Lower lobe of right lung (tissue), 2 donors: ENCODE measurements around the gene DNAAF5. TPM values are rescaled to one million over a fixed set of nuclear protein-coding genes. Genes with fewer than 3 reads are reported as not detected.

Source experiments
- ATAC-seq, 2 donors: fragments of 200-7000 bp; cut with Tn5 transposase; one replicate each; pipeline ENCODE4 v1.9.1; 2020 to 2022; ENCODE audit warnings: mild to moderate bottlenecking in 2 of 2, moderate library complexity in 2 of 2
- DNase-seq: peaks from one replicate; pipeline ENCODE4 v3.0.0-alpha.2; 2020
- H3K27ac ChIP-seq: fragments of 200-600 bp; one replicate; pipeline ENCODE4 v1.8.0; 2022
- H3K27me3 ChIP-seq: fragments of 200-600 bp; one replicate; pipeline ENCODE4 v1.8.0; 2022; ENCODE audit warnings: low read depth
- H3K36me3 ChIP-seq: fragments of 200-600 bp; one replicate; pipeline ENCODE4 v1.8.0; 2022; ENCODE audit warnings: mild to moderate bottlenecking
- H3K4me1 ChIP-seq: fragments of 200-600 bp; one replicate; pipeline ENCODE4 v1.8.0; 2022
- H3K4me3 ChIP-seq: fragments of 200-600 bp; one replicate; pipeline ENCODE4 v1.8.0; 2022; ENCODE audit warnings: mild to moderate bottlenecking
- H3K9me3 ChIP-seq: fragments of 200-600 bp; one replicate; pipeline ENCODE4 v1.8.0; 2022
- CTCF ChIP-seq: fragments of 200-600 bp; IDR thresholded peaks from one replicate; pipeline ENCODE4 v1.8.0; 2022; ENCODE audit warnings: antibody characterized with exemption, mild to moderate bottlenecking
- intact Hi-C: fragments of 100-400 bp; cut with DNase I; formaldehyde crosslinking; loops from one replicate; pipeline ENCODE4 v1.11.0; 2022
- long read RNA-seq: library from polyadenylated mRNA; unstranded; transcript quantifications from one replicate; pipeline ENCODE4 v2.0.0, GENCODE V29; 2021
- total RNA-seq: library from RNA; stranded (reverse); fragmentation: NEBNext Ultra II Directional; extraction: Animal tissue kit (Norgen Biotek cat#: 25700); gene quantifications from one replicate; pipeline ENCODE4 v1.2.1, GENCODE V29; 2021
- donor health status: DM: no; HTN: yes; CAD: no; lungs with severe emphysema.

Gene DNAAF5
- 22.4 TPM for total RNA-seq
- long read RNA-seq, transcript DNAAF5-201 (13 exons, 3,410 nt), result major isoform, 22 of 41 reads
- long read RNA-seq, partial matches to known transcripts, result 10 of 41 reads
- long read RNA-seq, other reads (novel, unspliced or antisense), result 9 of 41 reads

- intact Hi-C loops, result no loop called here
- TF ChIP-seq CTCF, result no peak
These were observed at the start of gene DNAAF5 for GRCh38 chr7:726084-726853. TSS of gene DNAAF5 (plus strand) at chr7:726699. CDS start at chr7:726721, 22 bp downstream.

GRCh38 chr7:676972-677385 lies 49.5 kb upstream of the DNAAF5 start:
- Histone ChIP-seq H3K4me1 (no peaks in the 10 kb centered on the region), H3K4me3 (no peak overlapping the region), H3K9me3 (no peaks in the 10 kb centered on the region), H3K36me3 (peaks cover 5% of the 10 kb centered on the region), H3K27ac (no peak overlapping the region), H3K27me3 (no peaks in the 10 kb centered on the region)
- TF ChIP-seq CTCF, result no peak
- DNase-seq, result no peak
- intact Hi-C loops, result no loop called here
- no peak for ATAC-seq

More at GRCh38 chr7:726084-726853, at the start of gene DNAAF5:
- Histone ChIP-seq H3K9me3 (no peaks in the 10 kb centered on the region), H3K27ac (peak within 1 kb of the TSS; percentile 83), H3K4me1 (peaks cover 21% of the 10 kb centered on the region), H3K36me3 (peaks cover 21% of the 10 kb centered on the region), H3K27me3 (no peaks in the 10 kb centered on the region), H3K4me3 (peak within 1 kb of the TSS; percentile 72)
- ATAC-seq (peak; percentile 95 to 97), DNase-seq (peak; percentile 92)

- intact Hi-C loops, result no loop called here
- Histone ChIP-seq H3K27ac (no peak overlapping the region), H3K4me3 (no peak overlapping the region), H3K27me3 (no peaks in the 10 kb centered on the region), H3K9me3 (peaks cover 3% of the 10 kb centered on the region), H3K4me1 (no peaks in the 10 kb centered on the region), H3K36me3 (peaks cover 5% of the 10 kb centered on the region)
- TF ChIP-seq CTCF, result no peak
- DNase-seq, result no peak
- ATAC-seq, result no peak
These were observed 45.9 kb upstream of the DNAAF5 start for GRCh38 chr7:680411-681127.

- Histone ChIP-seq H3K27ac (no peak overlapping the region), H3K9me3 (peaks cover 14% of the 10 kb centered on the region), H3K4me3 (no peak overlapping the region), H3K27me3 (no peaks in the 10 kb centered on the region), H3K4me1 (no peaks in the 10 kb centered on the region), H3K36me3 (peaks cover 5% of the 10 kb centered on the region)
- no peak for TF ChIP-seq CTCF
- DNase-seq (no peak), ATAC-seq (no peak)
- intact Hi-C loops, result no loop called here
These were observed 44.8 kb upstream of the DNAAF5 start for GRCh38 chr7:681551-682307.

- intact Hi-C loops, result no loop called here
- no peaks in the 10 kb centered on the region for H3K4me1 ChIP-seq
- peaks cover 22% of the 10 kb centered on the region for H3K9me3 ChIP-seq
- ATAC-seq (no peak), DNase-seq (no peak)
- peaks cover 5% of the 10 kb centered on the region for H3K36me3 ChIP-seq
- H3K4me3 ChIP-seq, result no peak overlapping the region
- no peak overlapping the region for H3K27ac ChIP-seq
- H3K27me3 ChIP-seq, result no peaks in the 10 kb centered on the region
- TF ChIP-seq CTCF, result no peak
These were observed 43.7 kb upstream of the DNAAF5 start for GRCh38 chr7:682810-683209.
